GM19452 (cell line): ENCODE results near the gene PHLDA3.

Experiments used
- ATAC-seq: cut with Tn5 transposase; IDR thresholded peaks from one replicate; pipeline ENCODE4 v1.9.1; 2021; ENCODE audit not compliant: unreplicated experiment

The PHLDA3 gene

DNA sequence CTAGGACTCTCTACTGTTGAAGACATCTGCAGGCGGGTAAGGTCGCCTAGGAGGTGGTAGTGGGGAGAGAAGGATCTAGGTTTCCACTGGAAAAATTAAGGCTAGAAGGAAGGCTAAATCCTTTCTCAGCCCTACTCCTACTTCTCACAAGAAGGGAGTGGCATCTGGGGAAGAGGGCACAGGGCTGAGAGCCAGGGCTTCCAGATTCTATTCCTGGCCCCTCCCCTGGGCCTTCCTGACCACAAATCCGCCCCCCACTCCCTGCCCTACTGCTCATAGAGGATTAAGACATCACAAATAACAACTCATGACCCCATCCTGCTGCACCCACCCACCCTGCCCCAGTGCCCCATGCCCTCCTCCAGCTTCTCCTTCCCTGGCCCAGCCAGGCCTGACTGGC lies 2.5 kb downstream of the PHLDA3 start:
- ATAC-seq: no peak

DNA sequence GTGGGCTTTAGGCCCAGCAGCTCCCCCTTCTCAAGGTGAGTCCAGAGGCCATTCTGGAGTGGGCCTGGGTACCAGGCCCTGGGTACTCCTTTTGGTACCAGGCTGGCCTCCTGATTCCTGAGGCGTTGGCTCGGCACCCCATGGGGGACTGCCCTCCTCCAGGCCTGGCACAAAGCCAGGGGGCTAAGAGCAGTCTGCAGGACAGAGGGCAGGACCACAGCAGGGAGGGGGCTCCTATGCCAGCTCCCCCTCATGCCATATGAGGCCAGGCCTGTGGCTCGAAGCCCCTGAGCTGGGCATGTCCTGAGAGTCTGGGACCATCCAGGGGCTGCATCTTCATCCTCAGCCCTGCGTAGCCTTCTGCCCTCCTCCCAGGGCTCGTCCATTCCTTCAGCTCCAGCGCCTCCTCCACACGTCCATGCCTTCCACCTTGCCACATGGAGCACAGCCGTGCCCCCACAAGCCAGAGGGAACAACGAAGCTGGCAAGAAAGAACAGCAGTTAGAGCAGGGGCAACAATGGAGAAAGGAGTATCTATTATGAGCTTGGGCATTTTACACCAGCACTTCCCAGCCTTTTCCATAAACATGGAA lies 3.2 kb downstream of the PHLDA3 start:
- ATAC-seq: no peak

DNA sequence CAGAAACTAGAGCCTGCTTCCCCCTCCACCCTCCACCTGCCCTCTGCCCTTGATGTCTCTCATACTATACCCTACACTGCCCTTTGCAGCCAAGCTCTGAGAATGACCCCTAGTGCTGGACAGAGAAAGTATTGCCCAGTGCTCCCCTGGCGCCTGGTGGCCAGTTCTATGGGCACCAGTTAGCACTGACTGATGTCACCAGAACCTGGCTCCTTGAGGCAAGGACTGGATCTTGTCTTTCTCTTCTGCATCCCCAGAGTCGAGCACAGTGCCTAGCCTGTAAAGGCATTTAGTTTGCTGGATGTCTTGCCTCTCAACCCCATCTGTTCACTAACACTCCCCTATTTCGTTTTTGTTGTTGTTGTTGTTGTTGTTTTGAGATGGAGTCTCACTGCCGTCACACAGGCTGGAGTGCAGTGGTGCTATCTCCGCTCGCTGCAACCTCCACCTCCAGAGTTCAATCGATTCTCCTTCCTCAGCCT lies 5.9 kb downstream of the PHLDA3 start:
- no peak for ATAC-seq

DNA sequence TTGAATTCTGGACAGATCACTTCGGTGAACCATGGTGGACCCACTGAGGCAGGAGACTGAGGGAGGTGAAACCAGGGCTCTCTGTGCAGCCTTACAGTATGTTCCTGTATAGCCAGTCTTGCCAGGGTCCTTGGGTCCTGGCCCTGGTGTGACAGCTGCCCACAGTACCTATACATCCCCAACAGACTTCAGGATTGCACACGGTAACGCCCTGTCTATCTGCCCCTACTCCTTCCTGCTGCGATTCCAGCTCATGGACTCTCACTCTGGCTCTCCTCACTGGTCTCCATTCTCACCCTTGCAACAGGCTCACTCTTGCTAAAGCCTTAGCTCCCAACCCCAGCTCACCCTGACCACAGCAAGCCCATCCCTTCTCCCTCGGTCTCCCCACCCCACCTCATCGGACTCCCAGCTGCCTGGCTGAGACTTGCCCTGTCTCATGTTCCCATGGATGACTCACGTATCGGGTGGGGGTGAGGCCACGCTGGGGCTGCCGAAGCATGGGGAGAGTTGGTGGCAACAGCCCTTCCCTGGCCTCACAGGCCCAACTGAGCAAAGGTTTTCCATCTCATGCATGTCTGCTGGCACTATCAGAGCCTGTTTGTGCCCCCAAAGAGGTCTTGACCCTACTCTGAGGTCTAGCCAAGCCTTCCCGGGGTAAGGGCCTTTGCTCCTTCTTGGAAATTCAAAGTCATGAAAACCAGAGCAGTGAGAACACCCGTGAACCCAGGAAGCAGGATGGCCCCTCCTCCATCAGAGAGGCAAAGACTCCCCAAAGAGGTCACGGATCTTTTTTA lies 7.1 kb downstream of the PHLDA3 start:
- ATAC-seq: no peak

DNA sequence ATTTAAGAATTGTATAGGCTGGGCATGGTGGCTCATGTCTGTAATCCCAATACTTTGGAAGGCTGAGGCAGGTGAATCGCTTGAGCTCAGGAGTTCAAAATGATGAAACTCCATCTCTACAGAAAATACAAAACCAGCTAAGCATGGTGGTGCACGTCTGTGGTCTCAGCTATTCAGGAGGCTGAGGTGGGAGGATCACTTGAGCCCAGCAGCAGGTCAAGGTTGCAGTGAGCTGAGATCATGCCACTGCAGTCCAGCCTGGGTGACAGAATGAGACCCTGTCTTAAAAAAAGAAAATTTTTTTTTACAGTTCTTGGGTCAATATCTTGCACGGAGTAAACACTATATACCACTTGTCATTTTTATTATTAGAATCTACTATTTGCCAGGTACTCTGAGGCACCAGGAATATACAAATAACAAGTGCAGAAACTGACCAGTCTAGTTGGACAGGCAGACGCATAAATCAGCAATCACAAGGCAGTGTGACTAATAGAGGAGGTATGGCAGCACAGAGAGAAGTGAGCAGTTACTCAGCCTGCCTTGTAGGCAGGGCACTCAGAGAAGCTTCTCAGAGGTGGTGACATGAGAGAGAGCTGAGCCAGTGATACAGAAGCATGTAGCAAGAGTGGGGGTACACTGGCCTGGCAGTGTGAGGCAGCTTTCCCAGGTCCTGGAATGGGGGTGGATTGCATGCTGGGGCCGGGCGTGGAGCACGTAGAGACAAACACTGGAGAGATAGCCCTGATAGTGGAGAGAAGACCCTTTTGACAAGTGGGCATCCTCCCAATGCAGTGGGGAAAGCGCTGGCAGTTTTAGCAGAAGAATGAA lies 8.0 kb downstream of the PHLDA3 start:
- no peak for ATAC-seq

DNA sequence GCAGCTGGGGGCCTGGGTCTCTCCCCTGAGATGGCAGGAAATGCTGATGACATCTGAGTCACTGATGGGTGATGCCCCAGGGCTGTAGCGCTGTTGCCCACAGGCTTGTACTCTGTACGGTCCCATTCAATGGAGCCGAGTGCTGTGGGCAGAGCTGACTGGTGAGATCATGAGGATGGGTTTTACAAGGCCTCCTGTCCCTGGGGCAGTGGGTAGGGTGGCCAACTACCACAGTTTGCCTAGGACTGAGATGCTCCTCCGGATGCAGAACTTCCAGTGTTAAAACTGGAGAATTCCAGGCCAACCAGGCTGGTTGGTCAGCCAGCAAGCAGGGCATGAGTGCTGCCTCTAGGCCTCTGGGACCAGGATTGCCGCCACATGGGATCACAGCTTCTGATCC lies 9.2 kb downstream of the PHLDA3 start:
- no peak for ATAC-seq

DNA sequence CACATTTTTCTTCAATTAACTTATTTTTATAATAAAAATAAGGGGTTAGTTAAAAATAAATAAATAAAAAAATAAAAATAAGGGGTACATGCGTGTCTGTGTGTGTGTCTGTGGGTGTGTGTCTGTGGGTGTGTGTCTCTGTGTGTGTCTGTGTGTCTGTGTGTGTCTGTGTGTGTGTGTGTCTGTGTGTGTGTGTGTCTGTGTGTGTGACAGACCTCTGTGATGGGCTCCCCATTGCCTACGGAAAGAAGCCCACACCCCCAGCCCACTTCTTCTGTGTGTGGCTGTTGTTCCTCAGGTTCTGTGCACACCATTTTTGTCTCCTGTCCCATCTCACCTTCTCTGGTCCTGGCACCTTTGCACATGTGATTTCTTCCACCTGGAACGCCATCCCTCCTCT lies 9.9 kb downstream of the PHLDA3 start:
- no peak for ATAC-seq

DNA sequence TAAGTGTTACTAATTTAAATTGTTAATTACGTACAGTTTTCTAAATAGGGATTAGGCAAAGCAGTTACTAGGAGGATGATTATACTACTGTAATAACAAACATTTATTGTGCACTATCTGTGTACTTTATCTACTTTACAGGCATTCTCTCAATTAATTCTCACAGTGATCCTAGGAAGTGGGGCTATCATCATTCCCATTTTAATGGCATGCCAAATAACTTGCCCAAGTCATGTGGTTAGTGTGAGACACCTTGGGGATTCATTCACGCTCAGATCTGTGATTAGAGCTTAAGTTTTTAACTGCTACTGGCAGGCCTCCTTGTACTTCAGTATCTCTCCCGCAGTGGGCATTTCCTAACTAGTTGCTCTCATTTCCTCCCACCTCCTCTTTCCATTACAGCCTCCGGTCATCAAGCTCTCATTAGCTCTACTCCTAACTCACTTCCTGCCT lies 11.5 kb downstream of the PHLDA3 start:
- ATAC-seq: no peak

DNA sequence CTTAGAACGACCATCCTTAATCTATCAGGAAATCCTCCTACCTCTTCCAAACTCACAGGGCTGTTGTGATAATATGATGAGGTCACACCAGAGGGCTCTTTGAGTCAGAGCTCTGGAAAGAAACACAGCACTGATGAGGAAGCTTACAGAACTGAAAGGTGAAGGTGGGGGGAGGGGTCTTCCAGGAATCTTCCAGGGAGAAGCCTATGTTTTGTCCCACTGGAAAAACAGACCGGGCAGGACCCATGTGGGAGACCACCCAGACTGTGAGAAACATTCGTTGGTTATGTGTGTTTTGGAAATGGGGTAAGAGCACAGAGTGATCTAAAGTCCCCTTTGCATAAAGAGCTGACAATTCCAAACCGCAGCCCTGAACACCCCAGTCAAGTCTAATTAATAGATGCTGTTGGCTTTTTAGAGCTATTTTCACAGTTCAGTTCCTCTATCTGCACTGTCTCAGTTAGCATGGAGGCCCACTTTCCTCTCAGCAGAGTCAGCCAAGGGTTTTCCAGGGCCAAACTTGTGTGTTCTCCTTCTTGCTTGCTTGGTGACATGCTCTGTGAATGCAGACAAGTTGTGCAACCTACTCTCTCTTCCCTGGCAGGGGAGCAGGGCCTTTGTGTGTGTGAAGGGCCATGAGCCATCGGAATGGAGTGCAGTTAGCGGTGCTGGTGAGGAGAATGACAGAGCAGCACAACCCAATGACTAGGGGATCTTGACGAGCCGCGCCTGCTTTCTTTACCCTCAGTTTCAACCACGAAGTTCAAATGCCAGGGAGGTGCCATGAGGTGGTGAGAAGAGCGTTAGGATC lies 12.3 kb downstream of the PHLDA3 start:
- ATAC-seq: no peak

DNA sequence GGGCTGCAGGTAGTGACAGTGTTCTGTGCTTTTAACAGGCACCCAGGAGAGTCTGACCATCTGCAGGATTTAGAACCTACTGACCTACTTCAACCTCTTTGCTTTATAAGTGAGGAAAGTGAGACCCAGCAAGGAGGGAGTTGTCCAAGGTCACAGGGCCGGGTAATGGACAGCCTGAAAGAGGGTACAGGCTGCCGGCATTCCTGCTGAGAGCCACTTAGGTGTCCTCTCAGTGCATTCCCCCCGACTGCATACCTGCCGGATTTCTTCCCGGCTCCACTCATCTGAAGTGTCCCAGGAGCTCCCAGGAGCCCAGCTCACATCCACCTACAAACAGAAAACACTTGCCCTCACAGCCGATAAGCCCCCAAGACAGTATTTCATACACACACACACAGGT lies 13.9 kb downstream of the PHLDA3 start:
- no peak for ATAC-seq

DNA sequence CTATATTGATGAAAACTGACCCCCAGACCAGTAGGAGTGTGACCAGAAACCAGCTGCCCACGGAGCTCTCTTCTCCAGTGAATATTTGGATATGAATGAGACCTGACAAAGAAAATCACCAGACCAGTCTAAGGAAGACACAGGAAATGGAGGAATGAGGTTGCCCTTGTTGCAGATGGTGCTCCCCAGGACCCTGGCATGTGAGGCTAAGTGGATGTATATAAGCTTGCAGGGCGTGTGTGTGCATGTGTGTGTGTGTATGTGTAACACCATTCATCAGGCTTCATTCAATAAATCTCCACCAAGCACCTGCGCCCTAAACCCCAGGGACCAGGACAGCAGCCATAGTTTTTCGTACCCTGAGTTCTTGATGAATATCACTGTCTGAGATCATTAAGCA lies 14.4 kb downstream of the PHLDA3 start:
- no peak for ATAC-seq

DNA sequence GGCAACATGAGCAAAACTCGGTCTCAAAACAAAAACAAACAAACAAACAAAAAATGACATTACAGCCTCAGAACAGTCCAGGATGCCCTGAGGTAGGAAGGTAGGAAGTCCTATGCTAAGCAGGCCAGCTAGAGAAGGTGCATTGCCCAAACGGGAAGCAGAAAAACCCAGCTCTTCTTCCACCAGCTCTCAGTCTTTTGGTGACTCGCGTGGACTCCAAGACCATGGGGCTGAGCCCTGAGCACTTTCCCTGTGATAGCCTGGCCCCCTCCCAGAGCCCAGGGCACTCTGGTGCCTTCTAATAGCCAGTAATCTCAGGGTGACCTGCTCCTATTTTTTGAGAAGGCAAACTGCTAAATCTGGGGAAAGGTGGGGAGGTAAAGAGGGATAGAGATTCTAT lies 16.1 kb downstream of the PHLDA3 start:
- no peak for ATAC-seq

DNA sequence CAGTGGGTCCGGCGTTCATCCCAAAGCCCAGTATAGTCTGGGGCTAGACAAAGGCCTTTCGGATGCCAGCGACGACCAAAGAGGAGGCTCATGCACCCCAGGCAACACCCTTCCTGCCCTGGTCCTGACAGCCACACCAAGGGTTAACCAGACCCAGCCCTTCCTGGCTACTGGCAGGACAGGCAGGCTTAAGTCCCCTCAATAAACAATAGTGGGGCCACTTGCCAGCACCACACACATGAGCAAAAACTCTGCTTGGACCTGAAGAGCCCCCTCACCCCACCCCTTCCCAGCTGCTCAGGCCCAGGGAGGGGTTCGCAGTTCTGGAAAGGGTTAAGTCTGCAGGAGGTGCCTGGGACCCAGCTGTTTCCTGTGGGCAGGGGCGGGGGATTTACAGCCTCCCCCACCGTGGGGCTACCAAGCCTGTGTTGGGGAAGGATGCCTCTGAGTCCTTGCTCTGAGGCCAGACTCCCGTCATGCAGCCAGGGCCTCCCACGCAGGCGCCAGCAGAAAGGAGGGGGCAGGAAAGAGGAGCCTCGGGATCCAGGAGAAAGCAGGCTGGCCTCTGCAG lies 18.2 kb downstream of the PHLDA3 start:
- ATAC-seq: no peak

DNA sequence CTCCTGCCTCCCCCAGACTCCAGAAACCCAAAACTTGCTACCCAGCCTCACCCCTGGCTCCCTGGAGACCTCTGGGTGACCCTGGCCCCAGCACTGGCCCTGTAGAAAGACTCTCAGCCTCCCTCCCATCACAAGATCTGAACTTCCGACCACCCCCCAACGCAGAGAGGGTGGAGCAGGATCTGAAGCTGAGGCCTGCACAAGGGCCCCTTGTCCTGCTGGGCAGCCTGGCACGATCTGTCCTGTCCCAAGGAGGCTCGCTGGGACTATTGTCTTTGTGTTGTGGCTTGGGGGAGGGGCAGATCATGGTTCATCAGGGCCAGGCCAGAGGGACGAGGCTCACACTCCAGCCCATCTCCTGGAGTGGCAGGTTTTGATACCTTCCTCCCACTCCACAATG lies 20.0 kb downstream of the PHLDA3 start:
- no peak for ATAC-seq

DNA sequence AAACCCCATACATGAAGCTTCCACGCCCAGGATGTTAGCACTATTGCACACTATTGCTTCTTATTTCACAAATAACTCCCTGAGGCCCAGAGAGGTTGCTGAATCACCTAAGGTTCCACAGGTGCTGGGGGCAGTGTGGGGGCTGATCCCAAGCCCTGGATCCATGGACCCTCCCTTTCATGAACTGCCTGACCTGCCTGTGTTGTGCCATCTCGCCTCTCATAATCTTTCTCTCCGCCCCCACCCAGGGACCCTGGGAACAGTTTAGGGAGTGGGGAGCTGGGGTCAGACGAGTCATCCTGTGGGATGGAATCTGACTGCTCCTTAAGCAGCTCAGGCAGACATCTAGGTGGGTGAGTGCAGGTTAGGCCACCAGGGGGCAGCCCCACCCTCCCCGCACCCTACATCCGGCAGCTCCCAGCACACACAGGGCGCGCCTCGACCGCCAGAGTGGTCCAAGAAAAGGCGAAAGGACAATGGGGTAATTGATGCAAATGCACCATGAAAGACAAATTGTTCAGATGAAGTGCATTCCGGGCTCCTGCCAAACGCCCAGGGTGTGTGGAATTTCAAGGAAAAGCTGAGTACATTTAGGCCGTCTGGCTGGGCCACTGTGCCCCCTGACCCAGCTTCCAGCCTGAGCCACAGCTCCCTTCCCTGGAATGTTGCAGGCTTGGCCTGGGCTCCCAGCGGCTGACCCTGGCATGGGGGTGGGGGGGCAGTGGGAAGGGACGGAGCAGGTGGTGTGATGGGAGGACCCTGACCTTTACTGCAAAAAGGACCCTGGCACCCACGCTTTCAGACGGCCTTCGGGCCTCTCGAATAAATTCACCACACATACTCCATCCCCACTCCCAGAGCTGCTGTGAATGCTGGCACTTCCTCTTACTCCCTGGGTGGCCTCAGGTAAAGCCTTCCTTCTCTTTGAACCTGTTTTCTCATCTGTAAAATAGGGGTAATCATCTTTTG lies 20.8 kb downstream of the PHLDA3 start:
- ATAC-seq: no peak

DNA sequence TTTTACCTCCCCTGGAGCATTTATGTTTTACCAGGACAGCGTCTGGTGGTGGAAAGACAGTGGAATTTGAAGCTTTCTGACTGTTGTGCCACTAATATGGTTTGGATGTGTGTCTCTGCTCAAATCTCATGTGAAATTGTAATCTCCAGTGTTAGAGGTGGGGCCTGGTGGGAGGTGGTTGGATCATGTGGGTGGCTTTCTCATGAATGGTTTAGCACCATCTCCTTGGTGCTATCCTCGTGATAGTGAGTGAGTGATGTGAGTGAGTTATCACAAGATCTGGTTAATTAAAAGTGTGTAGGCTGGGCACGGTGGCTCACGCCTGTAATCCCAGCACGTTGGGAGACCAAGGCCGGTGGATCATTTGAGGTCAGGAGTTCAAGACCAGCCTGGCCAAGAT lies 23.7 kb downstream of the PHLDA3 start:
- ATAC-seq: no peak

DNA sequence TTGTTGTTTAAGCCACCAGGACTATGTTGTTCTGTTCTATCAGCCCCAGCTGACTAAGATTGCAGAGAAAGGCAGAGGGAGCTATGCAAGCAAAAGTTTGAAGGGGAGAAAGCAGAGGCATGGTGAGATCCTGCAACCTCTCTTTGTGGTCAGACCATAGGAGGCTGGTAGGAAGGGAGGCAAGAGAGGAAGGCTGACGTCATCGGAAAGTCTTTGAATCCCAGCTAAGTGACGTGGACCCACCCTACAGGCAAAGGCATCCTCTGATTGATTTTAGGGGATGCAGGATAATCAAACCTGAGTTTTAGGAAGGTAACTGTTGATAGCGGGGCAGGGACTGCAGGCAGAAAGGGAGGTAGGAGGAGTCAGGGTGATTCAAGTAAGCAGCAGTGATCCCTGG lies 24.2 kb downstream of the PHLDA3 start:
- no peak for ATAC-seq

DNA sequence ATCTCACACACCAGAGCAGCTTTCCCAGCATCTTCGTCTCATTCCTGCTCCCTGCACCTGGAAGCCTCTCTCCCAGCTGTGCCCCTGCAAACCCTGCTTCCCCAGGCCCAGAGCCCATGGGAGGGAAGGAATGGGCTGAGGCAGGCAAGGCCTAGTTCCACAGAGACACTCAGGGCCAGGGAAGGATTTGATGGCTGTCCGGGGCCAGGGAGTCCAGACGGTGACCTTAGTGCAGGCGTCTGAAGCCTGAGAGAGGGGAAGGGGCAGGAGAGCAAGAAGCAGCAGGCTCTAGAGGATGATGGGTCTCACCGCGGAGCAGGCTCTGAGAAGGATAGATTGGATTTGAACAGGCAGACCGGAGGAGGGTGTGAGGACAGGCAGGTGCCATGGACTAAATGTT lies 25.2 kb downstream of the PHLDA3 start:
- no peak for ATAC-seq

DNA sequence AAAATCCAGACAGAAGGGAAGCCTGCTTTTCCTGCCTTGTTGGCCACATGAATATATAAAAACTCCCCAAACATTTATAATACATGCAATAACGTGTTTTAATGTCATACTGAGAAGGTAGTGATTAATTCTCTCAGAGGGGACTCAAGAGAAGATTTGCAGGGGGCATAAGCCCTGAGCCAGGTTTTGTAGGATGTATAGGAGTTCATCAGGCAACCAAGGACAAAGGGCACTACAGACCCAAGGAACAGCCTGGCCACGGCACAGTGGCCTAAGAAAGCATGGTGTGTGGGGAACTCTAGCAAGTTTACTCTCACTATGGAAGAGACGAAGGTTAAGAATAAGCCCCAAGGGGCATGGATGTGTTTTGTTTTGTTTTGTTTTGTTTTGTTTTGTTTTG lies 32.0 kb downstream of the PHLDA3 start:
- ATAC-seq: no peak
